GM12874 (cell line): ENCODE data around the gene FBXW12.

ENCODE experiments used
- TF ChIP-seq, protein P1 (sequence below): IDR thresholded peaks from 2 replicates; pipeline ENCODE4 v1.5.1; 2011; ENCODE audit warnings: low read depth, mild to moderate bottlenecking, control low read depth, low read length, moderate library complexity; ENCODE audit not compliant: insufficient read depth

Gene FBXW12

DNA sequence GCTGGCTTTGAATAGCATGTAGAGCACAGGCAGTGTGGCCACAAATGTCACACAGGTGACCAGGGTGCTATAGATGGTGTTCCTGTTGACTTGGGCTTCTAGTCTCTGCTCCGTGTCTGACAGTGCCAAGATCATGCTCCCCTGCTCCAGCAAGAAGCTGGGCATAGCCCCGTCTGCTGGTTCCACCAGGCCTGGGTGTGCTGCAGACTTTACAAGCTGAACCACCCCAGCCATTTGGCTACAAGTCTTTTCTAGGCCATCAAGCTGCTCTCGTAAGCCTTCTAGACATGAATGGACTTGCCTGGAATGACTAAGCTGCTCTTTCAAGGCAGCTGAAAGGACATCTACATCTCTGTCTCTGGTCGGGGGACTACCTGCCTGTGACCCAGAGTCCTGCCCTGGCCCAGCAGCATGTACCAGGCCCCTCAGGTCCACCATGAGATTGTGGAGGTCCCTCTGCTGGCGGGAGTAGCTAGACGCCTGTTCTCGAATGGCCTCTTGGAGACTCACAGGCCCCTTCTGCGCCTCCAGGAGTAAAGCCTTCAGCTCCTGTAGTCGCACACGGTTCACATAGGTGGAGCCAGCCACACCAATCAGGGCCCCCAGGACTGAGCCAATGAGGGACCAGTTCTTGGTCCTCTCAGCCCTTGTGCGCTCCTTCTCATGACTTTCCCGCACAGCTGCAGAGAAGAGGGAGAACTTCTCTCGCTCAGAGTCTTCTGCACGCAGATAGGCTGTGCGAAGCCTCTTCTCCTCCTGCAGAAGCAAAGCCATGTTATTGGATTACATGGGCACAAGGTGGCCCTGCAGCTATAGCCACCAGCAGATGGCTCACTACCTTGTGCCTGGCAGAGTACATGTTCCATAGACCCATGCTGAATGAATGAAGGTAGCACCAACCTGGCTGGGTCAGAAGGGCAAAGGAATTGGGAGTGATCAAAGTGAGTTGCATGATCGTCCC, 60.7 kb downstream of the FBXW12 start:
- TF ChIP-seq, protein P1, sequence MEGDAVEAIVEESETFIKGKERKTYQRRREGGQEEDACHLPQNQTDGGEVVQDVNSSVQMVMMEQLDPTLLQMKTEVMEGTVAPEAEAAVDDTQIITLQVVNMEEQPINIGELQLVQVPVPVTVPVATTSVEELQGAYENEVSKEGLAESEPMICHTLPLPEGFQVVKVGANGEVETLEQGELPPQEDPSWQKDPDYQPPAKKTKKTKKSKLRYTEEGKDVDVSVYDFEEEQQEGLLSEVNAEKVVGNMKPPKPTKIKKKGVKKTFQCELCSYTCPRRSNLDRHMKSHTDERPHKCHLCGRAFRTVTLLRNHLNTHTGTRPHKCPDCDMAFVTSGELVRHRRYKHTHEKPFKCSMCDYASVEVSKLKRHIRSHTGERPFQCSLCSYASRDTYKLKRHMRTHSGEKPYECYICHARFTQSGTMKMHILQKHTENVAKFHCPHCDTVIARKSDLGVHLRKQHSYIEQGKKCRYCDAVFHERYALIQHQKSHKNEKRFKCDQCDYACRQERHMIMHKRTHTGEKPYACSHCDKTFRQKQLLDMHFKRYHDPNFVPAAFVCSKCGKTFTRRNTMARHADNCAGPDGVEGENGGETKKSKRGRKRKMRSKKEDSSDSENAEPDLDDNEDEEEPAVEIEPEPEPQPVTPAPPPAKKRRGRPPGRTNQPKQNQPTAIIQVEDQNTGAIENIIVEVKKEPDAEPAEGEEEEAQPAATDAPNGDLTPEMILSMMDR, result peak; percentile 30; the same call in 1 of the 2 replicates

DNA sequence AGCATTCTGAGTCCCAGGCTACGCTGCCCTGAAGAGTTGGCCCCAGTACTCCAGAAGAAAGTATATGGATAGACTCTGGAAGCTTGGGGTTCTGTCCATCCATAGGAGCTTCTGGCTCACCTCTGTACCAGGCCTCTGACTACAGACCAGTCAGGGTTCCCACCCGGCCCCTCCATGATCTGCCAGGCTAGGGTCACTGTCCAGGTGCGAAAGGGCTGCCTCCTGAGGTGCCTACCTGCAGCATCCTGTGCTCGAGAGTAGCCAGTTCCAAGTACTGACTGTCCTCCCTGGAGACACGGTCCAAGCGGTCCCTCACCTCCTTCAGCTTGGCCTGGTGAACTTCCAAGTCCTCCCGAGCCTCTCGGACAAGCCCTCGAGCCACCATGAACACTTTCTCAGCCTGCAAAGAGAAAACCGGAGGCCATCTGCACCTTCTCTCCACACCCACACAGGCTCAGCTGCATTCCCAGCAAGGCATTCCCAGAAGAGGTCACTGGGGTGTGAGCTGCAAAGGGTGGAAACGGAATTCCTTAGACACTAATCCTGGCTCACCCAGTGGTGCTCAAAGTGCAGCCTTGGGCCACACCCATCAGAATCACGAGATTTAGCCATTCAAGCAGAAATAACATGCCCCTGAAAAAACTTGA, 61.6 kb downstream of the FBXW12 start:
- TF ChIP-seq, protein P1, result no peak

DNA sequence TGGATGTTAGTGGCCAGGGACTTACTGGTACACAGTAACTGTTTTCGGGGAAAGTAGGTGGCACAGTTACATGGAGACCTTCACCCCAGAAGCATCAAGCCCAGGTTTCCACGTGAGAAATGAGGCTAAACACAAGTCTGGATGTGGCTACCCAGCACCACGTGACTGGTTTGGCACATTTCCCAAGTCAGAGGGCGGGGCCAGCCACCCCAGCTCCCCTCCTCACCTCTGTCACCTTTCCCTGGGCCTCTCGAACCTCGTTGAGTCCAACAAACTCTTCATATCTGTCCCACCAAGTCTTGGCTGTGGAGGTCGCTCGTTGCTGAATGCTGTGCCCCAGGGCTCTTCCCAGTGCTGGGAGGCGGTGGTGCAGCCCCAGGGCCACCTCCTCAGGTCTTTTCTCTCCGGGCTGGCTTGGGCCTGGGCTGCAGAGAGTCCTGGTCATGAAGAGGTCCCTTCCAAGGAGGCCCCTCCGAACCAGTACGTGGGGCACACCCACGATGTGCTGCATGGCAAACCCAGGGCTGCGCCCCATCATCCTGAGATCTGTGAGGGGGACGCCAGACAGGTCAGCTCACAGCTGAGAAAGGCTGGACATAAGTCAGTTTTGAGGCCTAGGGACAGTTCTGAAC, 62.7 kb downstream of the FBXW12 start:
- TF ChIP-seq, protein P1, result no peak

DNA sequence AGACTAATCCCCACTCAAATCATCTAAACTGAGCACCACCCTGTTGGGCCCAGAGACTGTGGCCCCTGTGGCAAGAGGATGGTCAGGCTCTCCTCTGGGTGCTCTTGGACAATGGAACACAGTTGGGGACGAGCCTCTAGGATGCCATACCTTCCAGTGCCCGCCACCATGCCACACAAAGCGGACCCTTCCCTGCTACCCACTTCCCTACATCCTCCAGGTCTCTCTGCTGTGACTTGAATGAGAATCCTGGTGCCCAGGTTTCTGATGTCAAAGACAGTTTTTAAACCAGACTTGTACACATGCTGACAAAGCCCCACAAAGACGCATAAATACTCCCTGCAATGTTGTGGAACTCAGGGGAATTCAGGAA, 63.2 kb downstream of the FBXW12 start:
- TF ChIP-seq, protein P1, result no peak

DNA sequence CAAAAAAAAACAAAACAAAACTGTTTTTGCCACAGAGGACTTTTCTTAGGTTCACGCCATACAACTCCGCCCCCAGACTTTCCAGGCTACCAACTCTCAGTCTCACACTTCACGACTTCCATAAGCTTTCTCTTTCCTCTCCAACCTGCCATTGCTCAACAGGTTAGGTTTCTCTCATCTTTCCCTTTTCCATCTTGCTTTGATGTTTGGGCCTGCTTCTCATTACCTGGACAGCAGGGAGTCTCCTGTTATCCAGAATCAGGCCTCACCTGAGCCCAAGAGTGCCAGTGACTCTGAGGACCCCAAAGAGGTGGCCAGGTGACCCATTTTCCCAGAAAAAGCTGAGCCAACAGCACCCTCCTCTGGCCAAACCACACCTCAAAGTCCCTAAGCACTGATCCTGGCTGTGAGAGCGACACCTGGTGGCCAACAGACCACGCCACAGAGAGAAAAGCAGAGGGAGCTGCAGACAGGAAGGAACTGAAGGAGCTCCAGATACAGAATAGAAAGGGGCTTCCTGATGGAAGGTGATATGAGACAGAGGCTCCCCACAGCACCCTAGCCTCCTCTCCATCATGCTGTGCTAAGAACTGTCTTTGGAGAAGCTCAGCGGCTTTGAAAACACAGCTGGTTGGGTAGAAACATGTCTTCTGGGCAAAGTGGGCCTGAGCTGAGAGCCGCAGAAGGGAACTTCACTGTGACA, 63.9 kb downstream of the FBXW12 start:
- TF ChIP-seq, protein P1, result peak; percentile 98

DNA sequence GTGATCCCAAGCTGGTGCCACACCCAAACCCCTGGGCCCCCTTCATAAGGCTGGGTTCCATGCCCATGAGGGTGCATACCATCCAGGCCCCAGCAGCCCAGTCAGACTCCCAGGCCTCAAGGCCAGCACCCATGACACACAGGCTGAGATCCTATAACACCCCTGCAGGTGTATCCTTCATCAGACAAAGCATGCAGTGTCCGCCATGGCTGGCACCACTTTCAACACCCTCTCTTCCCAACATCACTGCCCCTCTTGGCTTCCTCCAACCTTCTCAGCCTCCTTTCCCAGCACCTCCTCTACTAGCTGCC, 64.4 kb downstream of the FBXW12 start:
- TF ChIP-seq, protein P1, result no peak

DNA sequence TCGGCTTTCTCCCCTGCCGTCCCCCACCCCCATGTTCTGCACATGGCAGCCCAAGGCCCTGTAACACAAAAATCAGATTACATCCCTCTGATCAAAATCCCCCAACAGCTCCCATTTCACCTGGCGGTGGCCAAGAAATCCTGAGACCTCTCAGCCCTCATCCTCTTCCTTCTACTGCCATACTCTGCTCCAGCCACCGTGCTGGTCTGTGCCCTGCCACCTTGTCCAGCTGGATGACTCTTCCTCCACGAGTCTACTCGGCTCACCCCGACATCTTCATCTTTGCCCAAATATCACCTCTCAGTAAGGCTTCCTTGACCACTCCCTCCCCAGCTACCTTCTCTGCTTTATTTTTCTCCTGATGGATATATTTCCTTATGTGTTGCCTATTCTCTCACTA, 64.8 kb downstream of the FBXW12 start:
- TF ChIP-seq, protein P1, result no peak
